ENCODE measurements around the gene ZNF783.

DNA sequence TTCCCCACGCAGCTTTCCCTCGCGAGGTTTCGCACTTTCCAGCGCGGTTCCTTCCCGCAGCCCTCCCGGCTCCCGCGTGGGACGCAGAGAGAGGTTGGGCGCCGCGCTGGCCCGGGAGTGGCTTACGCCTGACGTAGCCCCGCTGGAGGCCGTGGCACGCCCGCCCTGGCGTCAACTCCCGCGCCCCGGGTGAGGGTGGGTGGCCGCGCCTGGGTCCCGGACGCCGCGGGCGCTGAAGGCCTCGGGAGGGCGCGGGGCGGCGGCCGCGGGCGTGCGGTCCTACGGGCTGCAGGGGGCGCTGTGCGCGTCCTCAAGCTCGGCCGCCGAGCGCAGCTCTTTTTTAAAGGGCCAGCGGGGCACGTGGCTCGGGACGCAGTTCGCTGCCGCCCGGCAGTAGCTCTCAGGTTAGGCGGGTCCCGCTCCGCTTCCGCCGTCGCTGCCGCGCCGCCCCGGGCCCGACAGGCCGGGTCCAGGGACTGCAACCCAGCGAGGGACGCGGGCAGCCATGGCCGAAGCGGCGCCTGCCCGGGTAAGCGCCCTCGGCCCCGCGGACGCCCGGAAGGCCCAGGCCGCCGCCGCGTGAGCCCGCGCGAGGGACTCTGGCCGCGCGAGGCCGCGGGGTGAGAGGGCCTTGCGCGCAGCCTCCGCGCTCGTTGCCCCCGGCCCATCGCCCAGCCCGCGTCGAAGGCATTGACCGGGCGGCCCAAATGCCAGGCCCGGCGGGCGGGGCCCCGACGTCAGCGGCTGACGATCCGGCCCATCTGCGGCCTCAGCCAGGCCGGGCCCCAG is at the start of gene ZNF783:
- no peak for TF ChIP-seq POLR2A (IDR thresholded peaks at IDR 0.05)
- TF ChIP-seq, protein P1, sequence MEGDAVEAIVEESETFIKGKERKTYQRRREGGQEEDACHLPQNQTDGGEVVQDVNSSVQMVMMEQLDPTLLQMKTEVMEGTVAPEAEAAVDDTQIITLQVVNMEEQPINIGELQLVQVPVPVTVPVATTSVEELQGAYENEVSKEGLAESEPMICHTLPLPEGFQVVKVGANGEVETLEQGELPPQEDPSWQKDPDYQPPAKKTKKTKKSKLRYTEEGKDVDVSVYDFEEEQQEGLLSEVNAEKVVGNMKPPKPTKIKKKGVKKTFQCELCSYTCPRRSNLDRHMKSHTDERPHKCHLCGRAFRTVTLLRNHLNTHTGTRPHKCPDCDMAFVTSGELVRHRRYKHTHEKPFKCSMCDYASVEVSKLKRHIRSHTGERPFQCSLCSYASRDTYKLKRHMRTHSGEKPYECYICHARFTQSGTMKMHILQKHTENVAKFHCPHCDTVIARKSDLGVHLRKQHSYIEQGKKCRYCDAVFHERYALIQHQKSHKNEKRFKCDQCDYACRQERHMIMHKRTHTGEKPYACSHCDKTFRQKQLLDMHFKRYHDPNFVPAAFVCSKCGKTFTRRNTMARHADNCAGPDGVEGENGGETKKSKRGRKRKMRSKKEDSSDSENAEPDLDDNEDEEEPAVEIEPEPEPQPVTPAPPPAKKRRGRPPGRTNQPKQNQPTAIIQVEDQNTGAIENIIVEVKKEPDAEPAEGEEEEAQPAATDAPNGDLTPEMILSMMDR (IDR thresholded peaks at IDR 0.05) = peak; percentile 83 to 93 (median 91)
